Mesenchymal stem cell (in vitro differentiated cells and primary cell): ENCODE results near the gene CYP27A1.

Experiments
- DNase-seq: peaks from one replicate; pipeline ENCODE4 v3.0.0-alpha.2; 2013
- H2AFZ ChIP-seq: one replicate; pipeline ENCODE4 v1.6.1; 2013; ENCODE audit warnings: low read depth, mild to moderate bottlenecking, control low read depth, inconsistent platforms, low read length, moderate library complexity
- H2AK5ac ChIP-seq: 2 replicates; pipeline ENCODE4 v1.6.1; 2013; ENCODE audit warnings: low read length, moderate library complexity, mild to moderate bottlenecking, inconsistent platforms; ENCODE audit not compliant: severe bottlenecking
- H2BK120ac ChIP-seq: one replicate; pipeline ENCODE4 v1.6.1; 2013; ENCODE audit warnings: low read depth, mild to moderate bottlenecking, inconsistent platforms, low read length, moderate library complexity
- H2BK12ac ChIP-seq, 2 experiments: one replicate each; pipeline ENCODE4 v1.6.1; 2013; ENCODE audit warnings: inconsistent platforms in 2 of 2, low read length in 2 of 2, mild to moderate bottlenecking in 2 of 2, moderate library complexity in 2 of 2, control low read depth in 1 of 2
- H2BK15ac ChIP-seq: one replicate; pipeline ENCODE4 v1.6.1; 2013; ENCODE audit warnings: mild to moderate bottlenecking, low read depth, inconsistent platforms; ENCODE audit not compliant: poor library complexity, severe bottlenecking
- H2BK5ac ChIP-seq: 2 replicates; pipeline ENCODE4 v1.6.1; 2013; ENCODE audit warnings: low read depth, mild to moderate bottlenecking, low read length, control low read depth, inconsistent platforms; ENCODE audit not compliant: poor library complexity, severe bottlenecking
- H3K14ac ChIP-seq, 2 experiments: one replicate each; pipeline ENCODE4 v1.6.1; 2013; ENCODE audit warnings: inconsistent platforms in 2 of 2, low read length in 2 of 2, control low read depth in 1 of 2, mild to moderate bottlenecking in 1 of 2, moderate library complexity in 1 of 2
- H3K18ac ChIP-seq, 2 experiments: one replicate each; pipeline ENCODE4 v1.6.1; 2013; ENCODE audit warnings: inconsistent platforms in 2 of 2, low read length in 2 of 2, control low read depth in 1 of 2, low read depth in 1 of 2, mild to moderate bottlenecking in 1 of 2
- H3K23ac ChIP-seq, 2 experiments: one replicate each; pipeline ENCODE4 v1.6.1; 2013; ENCODE audit warnings: inconsistent platforms in 2 of 2, low read length in 2 of 2, mild to moderate bottlenecking in 2 of 2, moderate library complexity in 2 of 2, control low read depth in 1 of 2
- H3K27ac ChIP-seq: 2 replicates; pipeline ENCODE4 v1.5.1; 2013; ENCODE audit warnings: mild to moderate bottlenecking, moderate library complexity, low read length, control low read depth, inconsistent platforms; ENCODE audit not compliant: poor library complexity, severe bottlenecking
- H3K27me3 ChIP-seq, 2 experiments: 2 replicates each; pipeline versions ENCODE4 v1.6.1 to v1.7.0; 2013; ENCODE audit warnings: low read length in 2 of 2, mild to moderate bottlenecking in 2 of 2, moderate library complexity in 2 of 2, control low read depth in 1 of 2, inconsistent platforms in 1 of 2; ENCODE audit not compliant: control insufficient read depth in 1 of 2, insufficient read depth in 1 of 2
- H3K36me3 ChIP-seq, 2 experiments: 2 replicates each; pipeline versions ENCODE4 v1.6.1 to v1.7.0; 2013; ENCODE audit warnings: low read length in 2 of 2, control low read depth in 1 of 2, inconsistent platforms in 1 of 2, low read depth in 1 of 2, mild to moderate bottlenecking in 1 of 2; ENCODE audit not compliant: insufficient read depth in 2 of 2, control insufficient read depth in 1 of 2
- H3K4ac ChIP-seq, 2 experiments: one replicate each; pipeline ENCODE4 v1.6.1; 2013; ENCODE audit warnings: inconsistent platforms in 2 of 2, low read length in 2 of 2, mild to moderate bottlenecking in 2 of 2, moderate library complexity in 2 of 2, control low read depth in 1 of 2, low read depth in 1 of 2
- H3K4me1 ChIP-seq: 2 replicates; pipeline ENCODE4 v1.6.1; 2013; ENCODE audit warnings: low read depth, low read length, control low read depth; ENCODE audit not compliant: control insufficient read depth, insufficient read depth
- H3K4me2 ChIP-seq: 2 replicates; pipeline ENCODE4 v1.6.1; 2013; ENCODE audit warnings: low read length, mild to moderate bottlenecking, inconsistent platforms; ENCODE audit not compliant: poor library complexity, severe bottlenecking
- H3K4me3 ChIP-seq, 2 experiments: 2 replicates each; pipeline versions ENCODE4 v1.5.1 to v1.7.0; 2013; ENCODE audit warnings: low read length in 2 of 2, mild to moderate bottlenecking in 2 of 2, control low read depth in 1 of 2, low read depth in 1 of 2; ENCODE audit not compliant: insufficient read depth in 1 of 2
- H3K79me1 ChIP-seq: replicated peaks from 2 replicates; pipeline ENCODE4 v1.6.1; 2013; ENCODE audit warnings: mild to moderate bottlenecking, control low read depth, low read length, inconsistent platforms; ENCODE audit not compliant: poor library complexity, severe bottlenecking
- H3K9ac ChIP-seq: 2 replicates; pipeline ENCODE4 v1.7.0; 2013; ENCODE audit warnings: mild to moderate bottlenecking, low read length, moderate library complexity
- H3K9me3 ChIP-seq: 2 replicates; pipeline ENCODE4 v1.7.0; 2013; ENCODE audit warnings: mild to moderate bottlenecking, low read length; ENCODE audit not compliant: control insufficient read depth
- H4K8ac ChIP-seq: one replicate; pipeline ENCODE4 v1.6.1; 2013; ENCODE audit warnings: inconsistent platforms, mild to moderate bottlenecking, low read length, moderate library complexity
- H4K91ac ChIP-seq: one replicate; pipeline ENCODE4 v1.6.1; 2013; ENCODE audit warnings: mild to moderate bottlenecking, low read length, inconsistent platforms
- WGBS: methylation state at CpG from one replicate; pipeline ENCODE4 v1.1.7; 2013; ENCODE audit warnings: mixed read lengths; 5-methylcytosine and 5-hydroxymethylcytosine counted together

The CYP27A1 gene

DNA sequence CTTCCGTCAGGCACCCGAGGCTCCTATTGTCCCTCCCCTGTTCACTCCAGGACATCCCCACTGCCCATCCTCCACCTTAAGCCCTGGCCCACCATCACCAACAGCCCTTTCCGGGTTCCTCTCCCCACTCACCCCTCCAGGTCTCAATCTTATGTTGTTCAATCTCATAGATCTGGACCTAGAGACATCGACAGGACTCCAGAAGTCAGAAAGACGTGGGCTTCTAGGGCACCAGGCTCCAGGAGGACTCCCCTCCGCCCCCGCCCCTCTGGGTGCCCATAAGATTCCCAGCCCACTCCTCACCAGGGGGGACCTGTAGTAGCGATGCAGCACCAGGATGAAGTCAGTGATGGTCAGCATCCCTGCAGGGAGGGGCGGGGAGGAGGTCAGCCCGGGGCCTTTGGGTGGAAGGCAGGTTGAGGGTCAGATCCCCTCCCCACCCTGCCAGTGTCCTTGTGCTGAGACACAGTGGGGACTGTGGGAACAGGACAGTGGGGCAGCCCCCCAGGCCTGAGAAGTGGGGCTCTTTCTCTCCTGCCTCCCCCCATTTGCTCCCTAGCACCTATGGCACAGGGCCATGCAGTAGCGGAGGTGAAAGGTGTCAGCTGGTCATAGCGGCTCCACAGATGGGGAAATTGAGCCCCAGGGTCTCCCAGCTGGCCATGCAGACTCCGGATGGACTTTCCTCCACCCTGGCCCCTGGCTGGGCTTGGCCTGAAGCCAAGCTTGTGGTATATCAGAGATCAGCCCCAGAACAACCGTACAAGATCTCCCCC is 45.9 kb downstream of the CYP27A1 start:
- Histone ChIP-seq H3K27ac (no peak overlapping the region), H3K14ac (no peak overlapping the region), H2BK15ac (no peak overlapping the region), H3K4me2 (no peak overlapping the region), H2AFZ (no peak overlapping the region), H3K79me1 (no peaks in the 10 kb centered on the region), H3K36me3 (peaks cover 0 to 7% of the 10 kb centered on the region in 2 experiments), H4K8ac (no peak overlapping the region), H3K23ac (no peak overlapping the region), H2BK5ac (no peak overlapping the region), H2BK120ac (no peak overlapping the region), H2AK5ac (no peak overlapping the region), H3K27me3 (peaks cover 29 to 59% of the 10 kb centered on the region in 2 experiments), H3K9ac (no peak overlapping the region), H2BK12ac (no peak overlapping the region), H3K4me3 (peak overlapping the region in 1 of 2 experiments; percentile 18), H3K4me1 (peaks cover 6% of the 10 kb centered on the region), H3K4ac (no peak overlapping the region), H4K91ac (no peak overlapping the region), H3K18ac (no peak overlapping the region), H3K9me3 (no peaks in the 10 kb centered on the region)
- WGBS, result 76% methylated on average over 13 of the region's 14 CpGs
- no peak for DNase-seq

DNA sequence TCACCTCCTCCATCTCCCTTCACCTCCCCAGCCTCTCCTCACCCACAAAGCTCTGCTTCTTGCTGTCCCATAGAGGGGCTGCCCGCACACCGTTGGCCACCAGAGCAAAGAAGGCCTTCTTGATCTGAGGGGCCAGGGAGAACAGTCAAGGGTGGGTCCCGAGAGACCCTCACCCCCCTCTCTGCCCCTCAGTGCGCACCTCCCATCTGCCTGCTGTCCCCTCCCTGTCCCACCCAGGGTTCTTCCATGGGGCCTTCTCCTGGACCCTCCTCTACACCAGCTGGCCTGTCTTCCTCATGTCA is 46.5 kb downstream of the CYP27A1 start:
- WGBS, result 94% methylated on average over 4 of the region's 4 CpGs
- Histone ChIP-seq H3K27me3 (peaks cover 24 to 64% of the 10 kb centered on the region in 2 experiments), H3K4me3 (no peak overlapping the region), H2AFZ (no peak overlapping the region), H2BK5ac (no peak overlapping the region), H2BK15ac (no peak overlapping the region), H3K9me3 (no peaks in the 10 kb centered on the region), H3K18ac (no peak overlapping the region), H2BK12ac (no peak overlapping the region), H3K4me1 (peaks cover 6% of the 10 kb centered on the region), H3K4me2 (no peak overlapping the region), H4K91ac (no peak overlapping the region), H3K36me3 (peaks cover 0 to 7% of the 10 kb centered on the region in 2 experiments), H3K14ac (no peak overlapping the region), H4K8ac (no peak overlapping the region), H3K23ac (no peak overlapping the region), H3K27ac (no peak overlapping the region), H2BK120ac (no peak overlapping the region), H3K9ac (no peak overlapping the region), H3K79me1 (no peaks in the 10 kb centered on the region), H2AK5ac (no peak overlapping the region), H3K4ac (no peak overlapping the region)
- no peak for DNase-seq

DNA sequence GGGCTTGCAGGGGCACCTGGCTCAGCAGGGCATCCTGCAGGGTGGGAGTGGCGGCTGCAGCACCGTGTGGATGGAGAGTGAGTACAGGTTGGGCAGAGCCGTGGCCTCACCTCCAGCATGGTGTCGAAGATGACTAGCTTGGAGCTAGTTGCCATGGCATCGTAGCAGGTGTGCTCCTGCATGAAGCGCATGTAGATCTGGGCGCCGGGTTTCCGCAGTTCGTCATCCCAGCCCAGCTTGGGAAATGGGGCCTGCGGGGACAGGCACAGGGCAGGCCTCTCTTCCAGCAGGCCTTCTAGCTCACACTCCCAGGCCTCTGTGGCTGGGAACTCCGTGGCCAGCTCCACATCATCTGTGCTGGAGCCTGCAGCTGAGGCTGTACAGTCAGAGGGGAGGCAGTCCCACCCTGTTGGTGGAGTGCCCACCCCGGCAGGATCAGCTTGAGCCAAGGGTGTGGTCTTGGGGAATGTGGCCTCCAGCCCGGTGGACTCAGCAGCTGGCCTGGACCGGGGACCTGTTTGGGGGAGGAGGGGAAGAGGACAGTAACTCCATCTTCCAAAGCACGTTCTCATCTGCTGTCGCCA is 48.0 kb downstream of the CYP27A1 start:
- Histone ChIP-seq H4K8ac (no peak overlapping the region), H2BK5ac (no peak overlapping the region), H2BK120ac (no peak overlapping the region), H3K23ac (no peak overlapping the region), H3K4me3 (no peak overlapping the region), H2AK5ac (no peak overlapping the region), H3K4ac (no peak overlapping the region), H3K27me3 (peaks cover 28 to 79% of the 10 kb centered on the region in 2 experiments), H3K18ac (no peak overlapping the region), H2BK15ac (no peak overlapping the region), H2AFZ (no peak overlapping the region), H3K14ac (no peak overlapping the region), H3K4me2 (no peak overlapping the region), H3K9me3 (no peaks in the 10 kb centered on the region), H4K91ac (no peak overlapping the region), H2BK12ac (no peak overlapping the region), H3K36me3 (no peaks in the 10 kb centered on the region), H3K79me1 (no peaks in the 10 kb centered on the region), H3K4me1 (peaks cover 12% of the 10 kb centered on the region), H3K9ac (no peak overlapping the region), H3K27ac (no peak overlapping the region)
- no peak for DNase-seq
- WGBS, result 88% methylated on average over 17 of the region's 17 CpGs

DNA sequence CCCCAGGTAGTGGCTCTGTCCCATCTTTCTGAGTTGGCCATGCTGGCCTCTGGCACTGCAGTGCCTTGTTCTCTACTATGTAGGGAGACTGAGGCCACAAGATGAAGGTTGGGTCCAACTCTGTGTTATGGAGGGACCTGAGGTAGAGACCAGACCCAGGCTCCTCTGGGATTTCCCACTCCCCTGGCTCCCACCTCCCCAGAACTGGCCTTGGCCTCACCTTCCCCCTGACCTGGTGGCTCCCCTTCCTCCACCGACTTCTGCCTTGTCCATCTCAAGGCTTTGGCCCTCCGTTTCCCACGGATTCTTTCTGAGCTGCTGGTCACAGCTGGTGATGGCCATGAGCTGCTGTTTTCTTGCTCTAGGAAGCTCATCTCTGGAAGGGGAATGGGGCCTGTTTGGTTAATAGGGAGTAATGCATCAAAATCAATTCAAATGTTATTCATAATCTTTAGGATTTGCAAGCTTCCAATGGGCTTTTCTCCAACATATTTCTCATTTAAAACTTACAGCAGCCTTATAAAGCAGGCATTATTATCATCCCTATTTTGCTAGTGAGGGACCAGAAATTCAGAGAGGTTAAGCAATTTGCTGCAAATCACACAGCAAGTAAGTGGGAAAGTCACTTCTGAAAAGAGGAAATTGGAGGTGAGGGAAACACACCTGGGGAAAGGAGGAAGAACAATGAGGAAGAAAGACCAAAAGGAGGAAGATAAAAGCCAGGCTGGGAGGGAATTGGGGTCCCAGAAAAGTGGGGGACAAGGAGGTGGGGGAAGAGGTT is 48.8 kb downstream of the CYP27A1 start:
- H3K4ac ChIP-seq, result no peak overlapping the region
- no peak overlapping the region for H4K91ac ChIP-seq
- H2BK12ac ChIP-seq, result no peak overlapping the region
- H3K18ac ChIP-seq, result no peak overlapping the region
- no peak for DNase-seq
- peak overlapping the region; percentile 12 for H3K9ac ChIP-seq
- no peak overlapping the region for H2BK5ac ChIP-seq
- no peak overlapping the region for H2AK5ac ChIP-seq
- H3K79me1 ChIP-seq, result no peaks in the 10 kb centered on the region
- H3K9me3 ChIP-seq, result no peaks in the 10 kb centered on the region
- H4K8ac ChIP-seq, result no peak overlapping the region
- H3K27ac ChIP-seq, result no peak overlapping the region
- H2BK15ac ChIP-seq, result no peak overlapping the region
- H3K4me2 ChIP-seq, result no peak overlapping the region
- no peaks in the 10 kb centered on the region for H3K36me3 ChIP-seq
- H3K4me3 ChIP-seq, result no peak overlapping the region
- H3K4me1 ChIP-seq, result peaks cover 13% of the 10 kb centered on the region
- no peak overlapping the region for H2BK120ac ChIP-seq
- peaks cover 29 to 86% of the 10 kb centered on the region in 2 experiments for H3K27me3 ChIP-seq
- WGBS, result 93% methylated on average over 3 of the region's 3 CpGs
- H2AFZ ChIP-seq, result no peak overlapping the region
- no peak overlapping the region for H3K14ac ChIP-seq
- no peak overlapping the region for H3K23ac ChIP-seq
